Fibroblast of peridontal ligament (primary cell): ENCODE data around the gene ATAT1.

Source experiments
- DNase-seq: peaks from one replicate; pipeline ENCODE4 v3.0.0-alpha.2; 2010; ENCODE audit errors: extremely low read depth

The ATAT1 gene

DNA sequence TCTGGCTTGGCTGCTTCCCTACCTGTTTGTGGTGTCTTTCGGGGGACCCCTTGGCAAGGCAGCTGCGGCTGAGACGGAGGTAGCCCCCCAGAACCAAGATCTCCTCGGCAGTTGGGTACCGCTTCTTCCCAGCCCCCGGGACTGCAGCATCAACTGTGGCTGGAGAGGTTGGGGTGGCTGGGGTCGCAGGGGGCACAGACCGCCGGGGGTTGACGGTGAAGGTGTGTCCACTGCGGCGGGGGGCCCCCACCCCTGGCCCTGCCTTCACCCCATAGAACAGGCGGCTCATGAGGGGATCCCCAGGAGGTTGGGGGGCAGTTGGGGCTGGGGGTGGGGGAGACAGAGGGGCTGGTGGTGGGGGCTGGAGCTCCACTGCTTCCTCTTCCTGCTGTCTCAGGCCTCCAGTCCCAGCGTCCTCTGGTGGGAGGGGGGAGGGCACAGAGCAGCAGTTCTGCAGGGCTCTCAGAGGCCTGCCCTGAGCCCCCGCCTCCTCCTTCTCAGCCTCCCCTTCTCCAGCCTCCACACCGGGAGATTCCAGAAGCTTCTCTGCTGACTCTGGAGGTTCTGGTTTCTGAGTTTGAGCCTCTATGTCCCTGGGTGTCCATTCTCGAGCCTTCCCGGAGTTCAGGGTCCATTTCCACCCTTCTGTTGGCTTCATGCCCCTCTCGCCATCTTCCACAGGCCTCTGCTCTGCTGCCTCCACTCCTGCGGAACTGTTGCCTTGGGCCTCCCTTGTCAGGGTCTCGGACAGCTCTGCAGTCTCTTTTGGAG lies 57.9 kb downstream of the ATAT1 start:
- DNase-seq: peak; percentile 27

DNA sequence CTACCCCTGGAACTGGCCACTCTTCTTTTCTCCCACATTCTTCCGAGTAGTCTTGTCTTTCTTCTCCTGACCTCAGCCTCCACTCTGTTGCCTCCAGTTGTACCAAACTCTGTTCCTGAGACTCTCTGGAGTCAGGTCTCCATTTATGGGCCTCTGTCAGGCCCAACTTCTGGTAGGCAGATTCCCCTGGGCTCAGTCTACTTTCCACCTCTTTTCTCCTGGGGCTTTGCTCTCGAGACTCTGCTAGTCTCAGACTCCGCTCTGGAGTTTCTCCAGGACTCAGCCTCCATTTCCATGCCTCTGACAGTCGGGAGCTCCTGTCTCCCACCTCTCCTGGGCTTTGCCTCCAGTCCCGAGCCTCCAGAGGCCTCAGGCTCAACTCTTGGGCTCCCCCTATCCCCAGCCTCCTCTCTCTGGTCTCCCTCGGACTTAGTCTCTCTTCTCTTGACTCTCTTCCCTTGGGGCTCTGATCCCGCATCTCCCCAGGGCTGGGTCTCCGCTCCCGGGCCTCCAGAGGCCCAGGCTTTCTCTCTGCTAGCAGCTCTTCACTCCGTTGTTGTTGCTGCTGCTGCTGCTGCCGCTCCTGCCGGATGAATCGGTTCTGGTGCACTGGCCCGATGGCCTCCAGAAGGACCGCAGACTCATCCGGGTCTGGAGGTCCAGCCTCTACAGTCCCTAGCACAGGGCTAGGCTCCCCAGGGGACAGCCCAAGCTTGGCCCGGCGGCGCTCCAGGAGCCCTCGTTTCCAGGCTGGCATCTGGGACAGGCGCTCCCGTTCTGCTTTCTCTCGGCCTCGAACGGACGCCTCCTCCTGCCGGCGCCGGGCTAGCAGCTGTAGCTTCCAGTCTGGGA lies 58.7 kb downstream of the ATAT1 start:
- DNase-seq: no peak

DNA sequence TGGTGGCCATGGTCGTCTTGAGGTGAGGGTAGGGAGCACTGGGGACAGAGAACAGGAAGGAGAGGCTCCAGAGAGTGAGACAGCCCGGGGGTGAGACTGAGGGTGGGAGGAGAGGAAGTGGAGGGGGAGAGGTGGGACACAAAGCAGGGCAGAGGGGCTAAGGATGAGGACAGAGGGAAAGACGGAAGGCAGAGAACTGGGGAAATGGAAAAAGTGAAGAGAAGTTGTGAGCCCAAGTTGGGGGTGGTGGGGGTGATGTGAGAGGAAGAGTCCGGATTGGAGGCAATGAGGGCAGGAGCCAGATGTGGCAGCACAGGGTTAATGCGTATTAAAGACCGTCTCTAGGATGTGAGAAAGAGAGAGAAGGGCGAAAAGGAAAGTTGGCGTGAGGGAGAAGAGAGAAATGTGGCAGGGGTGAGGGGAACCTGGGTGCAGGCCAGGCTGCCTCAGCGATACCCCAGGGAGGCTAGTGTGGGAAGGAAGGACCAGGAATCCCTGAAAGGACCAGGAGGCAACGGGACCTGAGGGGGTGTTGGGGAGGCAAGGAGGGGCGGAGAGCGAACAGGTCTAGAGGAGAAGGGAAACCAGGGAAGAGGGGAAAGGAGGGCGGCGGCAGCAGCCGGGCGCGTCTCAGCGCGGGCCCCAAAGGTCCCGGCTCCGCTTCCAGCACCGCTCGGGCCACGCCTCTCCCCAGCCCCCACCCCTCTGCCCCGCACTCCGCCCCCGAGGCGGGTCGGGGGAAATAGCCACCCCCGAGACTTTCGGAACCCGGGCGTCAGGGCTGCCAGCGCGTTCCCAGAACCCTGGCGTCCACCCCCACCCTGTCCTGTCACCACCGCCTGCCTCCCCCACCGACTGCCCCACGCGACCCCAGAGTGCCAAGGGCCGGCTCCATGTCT lies 59.6 kb downstream of the ATAT1 start, which contains the start of gene PPP1R18:
PPP1R18 (minus strand) TSS at position 637 of the 899 bp plus-strand sequence; CDS start at position 10, 627 bp downstream.
- DNase-seq: peak; percentile 59

DNA sequence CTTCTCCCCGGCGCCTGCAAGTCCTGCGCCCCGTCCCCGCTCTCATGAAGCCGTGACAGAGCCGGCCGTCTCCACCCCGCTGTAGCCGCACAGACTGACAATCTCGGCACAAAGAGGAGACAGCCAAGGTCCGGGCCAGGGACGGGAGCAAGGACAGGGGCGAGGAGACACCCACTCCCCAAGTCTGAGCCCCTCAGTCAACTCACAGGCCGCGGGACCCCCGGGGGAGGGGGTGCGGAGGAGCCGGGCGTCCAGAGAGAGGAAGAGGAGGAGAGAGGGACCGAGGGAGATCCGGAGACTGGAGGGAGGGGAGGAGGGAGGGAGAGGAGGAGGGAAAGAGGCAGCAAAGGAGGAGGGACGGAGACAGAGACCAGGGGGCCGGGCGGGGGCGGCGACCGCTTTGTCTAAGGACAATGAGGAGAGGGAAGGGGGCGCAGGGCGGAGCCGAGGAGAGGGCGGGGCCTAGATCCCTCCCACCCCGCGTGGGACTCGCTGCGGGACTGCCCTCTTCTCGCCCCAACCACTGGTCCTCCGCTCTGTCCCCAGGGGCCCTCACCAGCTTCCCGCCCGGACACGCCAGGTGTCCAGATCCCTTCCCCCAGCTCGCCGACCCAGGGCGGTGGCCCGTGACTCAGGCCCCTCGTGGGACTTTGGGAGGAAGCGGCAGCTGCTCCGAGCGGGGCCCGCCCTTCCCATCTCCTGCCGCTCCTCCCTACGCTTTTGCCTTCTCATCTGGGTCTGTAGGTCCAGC lies 60.4 kb downstream of the ATAT1 start:
- DNase-seq: peak; percentile 95

GRCh38 chr6:30687659-30688431 lies 61.2 kb downstream of the ATAT1 start:
- peak; percentile 61 for DNase-seq

- no peak for DNase-seq
These were observed 61.9 kb downstream of the ATAT1 start for GRCh38 chr6:30688569-30688968.

GRCh38 chr6:30689022-30689865 lies 62.6 kb downstream of the ATAT1 start:
- DNase-seq: no peak

GRCh38 chr6:30689985-30690384 lies 63.3 kb downstream of the ATAT1 start:
- DNase-seq: no peak

DNA sequence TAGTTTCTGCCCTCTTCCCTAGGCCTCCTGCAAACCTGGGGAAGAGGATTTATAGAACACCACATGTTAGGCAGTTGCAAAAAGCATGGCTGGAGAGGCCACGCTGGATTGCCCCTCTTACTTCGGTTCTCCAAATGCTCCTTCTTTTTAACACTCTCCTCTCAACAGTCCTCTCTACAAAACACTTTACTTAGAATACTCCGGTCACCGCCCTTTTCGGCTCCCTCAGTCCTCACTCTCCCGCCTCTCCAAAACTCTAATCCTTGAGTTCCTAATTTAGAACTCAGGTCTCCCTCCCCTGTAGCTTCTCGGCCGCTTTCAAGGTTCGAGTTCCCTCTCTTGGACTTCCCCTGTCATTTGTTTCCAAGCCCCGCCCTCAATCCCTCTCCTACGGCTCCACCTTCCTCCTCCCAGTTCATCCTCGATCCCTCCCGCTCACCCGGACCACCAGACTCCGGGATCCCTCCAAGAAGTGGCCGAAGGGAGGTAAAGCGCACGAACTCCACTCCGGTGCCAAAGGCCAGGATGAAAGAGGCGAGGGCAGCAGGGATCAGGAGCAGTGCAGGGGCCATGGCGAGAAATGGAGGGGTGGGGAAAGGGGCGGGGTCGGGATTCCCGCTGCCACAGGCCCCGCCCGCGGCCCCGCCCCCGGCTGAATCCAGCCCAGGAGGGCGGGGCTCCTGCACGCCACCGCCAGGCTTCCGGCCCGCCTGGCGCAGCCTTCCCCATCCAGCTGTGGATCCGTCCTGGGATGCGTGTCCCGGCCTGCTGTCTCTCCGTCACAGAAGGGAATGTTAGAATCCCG lies 63.9 kb downstream of the ATAT1 start, which contains the start of gene NRM:
NRM (minus strand) TSS at position 582 of the 805 bp plus-strand sequence; CDS start at position 572, 10 bp downstream.
- peak; percentile 75 for DNase-seq

- DNase-seq: no peak
These were observed 64.7 kb downstream of the ATAT1 start for GRCh38 chr6:30691208-30691847.
